Fibroblast of mammary gland (primary cell): ENCODE measurements around the gene ABCA9.

Experiments
- DNase-seq: peaks from one replicate; pipeline ENCODE4 v3.0.0-alpha.2; 2010; ENCODE audit warnings: low read depth
- H3K4me3 ChIP-seq: 2 replicates; pipeline ENCODE4 v1.5.1; 2011; ENCODE audit warnings: low read depth, mild to moderate bottlenecking, low read length, moderate library complexity; ENCODE audit not compliant: control insufficient read depth
- CTCF ChIP-seq: conservative IDR thresholded peaks from 2 replicates; pipeline ENCODE4 v1.5.1; 2011; ENCODE audit warnings: low read depth, low read length, inconsistent platforms; ENCODE audit not compliant: control insufficient read depth, insufficient read depth

The ABCA9 gene

GRCh38 chr17:69093995-69094394 is 33.3 kb upstream of the ABCA9 start:
- no peak for TF ChIP-seq CTCF
- no peak overlapping the region for H3K4me3 ChIP-seq
- DNase-seq: no peak

- TF ChIP-seq CTCF: no peak
- H3K4me3 ChIP-seq: no peak overlapping the region
- peak; percentile 2 for DNase-seq
Measured at GRCh38 chr17:69093279-69093789, 32.6 kb upstream of the ABCA9 start.

DNA sequence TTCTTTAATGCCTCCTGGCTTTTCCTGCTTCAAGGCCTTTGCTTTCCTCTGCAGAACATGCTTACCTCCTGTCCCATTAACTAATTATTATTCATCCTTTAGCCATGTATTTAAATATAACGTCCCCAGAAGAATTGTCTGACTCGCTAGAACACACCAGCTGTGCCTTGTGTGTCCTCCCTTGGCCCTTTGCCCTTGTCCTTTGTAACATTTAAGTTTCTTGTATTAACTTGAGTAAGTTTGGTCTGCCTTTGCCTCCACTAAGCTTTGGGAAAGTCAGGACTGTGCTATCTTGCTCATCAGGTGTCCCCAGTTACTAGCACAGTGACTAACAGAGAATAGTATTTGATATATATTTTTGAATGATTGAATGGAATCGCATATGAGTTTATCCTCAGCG is 29.6 kb upstream of the ABCA9 start:
- DNase-seq: peak; percentile 54
- no peak overlapping the region for H3K4me3 ChIP-seq
- no peak for TF ChIP-seq CTCF

GRCh38 chr17:69088643-69089200 is 28.0 kb upstream of the ABCA9 start:
- no peak for DNase-seq
- no peak for TF ChIP-seq CTCF
- H3K4me3 ChIP-seq: no peak overlapping the region

GRCh38 chr17:69086641-69087040 is 25.9 kb upstream of the ABCA9 start:
- no peak for TF ChIP-seq CTCF
- DNase-seq: no peak
- H3K4me3 ChIP-seq: no peak overlapping the region

DNA sequence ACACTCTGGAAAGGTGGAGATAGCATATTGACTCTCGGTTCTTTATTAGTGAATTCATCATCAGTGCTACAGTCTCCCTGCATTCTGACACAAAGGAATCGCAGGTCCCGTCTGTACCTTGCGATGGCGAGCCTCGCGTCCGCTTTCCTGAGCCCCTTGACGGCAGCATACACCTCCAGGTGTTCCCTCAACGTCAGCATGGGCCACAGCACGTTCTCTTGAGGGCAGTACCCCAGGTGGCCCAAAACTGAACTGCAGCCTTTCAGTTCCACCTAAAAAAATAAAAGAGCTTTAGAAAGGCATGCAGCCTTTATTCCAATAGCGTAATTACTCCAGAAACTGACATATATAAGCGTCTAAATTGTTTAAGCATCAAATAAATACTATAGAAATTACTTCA is 24.2 kb upstream of the ABCA9 start:
- no peak overlapping the region for H3K4me3 ChIP-seq
- no peak for DNase-seq
- TF ChIP-seq CTCF: peak; percentile 36

- no peak for TF ChIP-seq CTCF
- H3K4me3 ChIP-seq: no peak overlapping the region
Measured at GRCh38 chr17:69082696-69083095, 22.0 kb upstream of the ABCA9 start.

More at GRCh38 chr17:69082696-69083095, 22.0 kb upstream of the ABCA9 start:
- DNase-seq: no peak
